ENCODE results near the gene FRAT1.
"Not testable (repeated sequence)": the region's sequence is repeated elsewhere in the genome, so short reads cannot be mapped to it uniquely, and the experiment has no call there.

FRAT1 gene

GRCh38 chr10:97336006-97336405 is 16.9 kb downstream of the FRAT1 start:
- Mint-ChIP-seq H3K4me3 (peak overlapping the region in 1 of 2 donors; percentile 36), H3K36me3 (peaks cover 4 to 12% of the 10 kb centered on the region in 2 donors), H3K27me3 (no peaks in the 10 kb centered on the region), H3K9me3 (no peaks in the 10 kb centered on the region), H3K4me1 (peaks cover 18 to 27% of the 10 kb centered on the region in 2 donors), H3K27ac (no peak overlapping the region)
- ATAC-seq (replicated peaks) = no peak
- DNase-seq = no peak

GRCh38 chr10:97336446-97336845 is 17.4 kb downstream of the FRAT1 start:
- H3K4me3 Mint-ChIP-seq = no peak overlapping the region
- ATAC-seq (replicated peaks) (no peak), DNase-seq (no peak)
- peaks cover 15 to 22% of the 10 kb centered on the region in 2 donors for H3K4me1 Mint-ChIP-seq
- peaks cover 2 to 8% of the 10 kb centered on the region in 2 donors for H3K36me3 Mint-ChIP-seq
- no peaks in the 10 kb centered on the region for H3K9me3 Mint-ChIP-seq
- H3K27ac Mint-ChIP-seq = no peak overlapping the region
- no peaks in the 10 kb centered on the region for H3K27me3 Mint-ChIP-seq

- ATAC-seq (replicated peaks) = no peak
- H3K4me1 Mint-ChIP-seq = peaks cover 15 to 16% of the 10 kb centered on the region in 2 donors
- H3K27ac Mint-ChIP-seq = no peak overlapping the region
- H3K4me3 Mint-ChIP-seq = no peak overlapping the region
- peaks cover 2 to 8% of the 10 kb centered on the region in 2 donors for H3K36me3 Mint-ChIP-seq
- no peaks in the 10 kb centered on the region for H3K9me3 Mint-ChIP-seq
- DNase-seq = no peak
- H3K27me3 Mint-ChIP-seq = no peaks in the 10 kb centered on the region
Observed at GRCh38 chr10:97336942-97337831, 18.1 kb downstream of the FRAT1 start.

GRCh38 chr10:97338041-97338440 is 19.0 kb downstream of the FRAT1 start:
- H3K4me3 Mint-ChIP-seq = no peak overlapping the region

GRCh38 chr10:97341416-97341815 is 22.3 kb downstream of the FRAT1 start:
- no peaks in the 10 kb centered on the region for H3K4me1 Mint-ChIP-seq
- no peak overlapping the region for H3K4me3 Mint-ChIP-seq
- DNase-seq (no peak), ATAC-seq (replicated peaks) (no peak)
- H3K36me3 Mint-ChIP-seq = peaks cover 0 to 2% of the 10 kb centered on the region in 2 donors
- H3K9me3 Mint-ChIP-seq = no peaks in the 10 kb centered on the region
- H3K27me3 Mint-ChIP-seq = no peaks in the 10 kb centered on the region
- no peak overlapping the region for H3K27ac Mint-ChIP-seq

More at GRCh38 chr10:97338041-97338440, 19.0 kb downstream of the FRAT1 start:
- Mint-ChIP-seq H3K36me3 (peaks cover 2 to 6% of the 10 kb centered on the region in 2 donors), H3K9me3 (no peaks in the 10 kb centered on the region), H3K27me3 (no peaks in the 10 kb centered on the region), H3K4me1 (peaks cover 6 to 8% of the 10 kb centered on the region in 2 donors), H3K27ac (no peak overlapping the region)
- no peak for DNase-seq
- ATAC-seq (replicated peaks) = no peak

- not testable (repeated sequence) for H3K36me3 Mint-ChIP-seq; H3K9me3 Mint-ChIP-seq; H3K4me3 Mint-ChIP-seq; H3K27me3 Mint-ChIP-seq; H3K27ac Mint-ChIP-seq; H3K4me1 Mint-ChIP-seq; ATAC-seq (replicated peaks); DNase-seq
Observed at GRCh38 chr10:97343664-97344063, 24.6 kb downstream of the FRAT1 start.

GRCh38 chr10:97347317-97347716 is 28.2 kb downstream of the FRAT1 start:
- DNase-seq = no peak
- no peak overlapping the region for H3K4me3 Mint-ChIP-seq
- H3K36me3 Mint-ChIP-seq = peaks cover 3 to 24% of the 10 kb centered on the region in 2 donors
- no peaks in the 10 kb centered on the region for H3K9me3 Mint-ChIP-seq
- no peaks in the 10 kb centered on the region for H3K27me3 Mint-ChIP-seq
- no peak overlapping the region for H3K27ac Mint-ChIP-seq
- H3K4me1 Mint-ChIP-seq = no peaks in the 10 kb centered on the region
- ATAC-seq (replicated peaks) = no peak

GRCh38 chr10:97349752-97350513 is 30.9 kb downstream of the FRAT1 start:
- no peaks in the 10 kb centered on the region for H3K4me1 Mint-ChIP-seq
- DNase-seq (no peak), ATAC-seq (replicated peaks) (no peak)
- H3K36me3 Mint-ChIP-seq = peaks cover 3 to 26% of the 10 kb centered on the region in 2 donors
- H3K4me3 Mint-ChIP-seq = no peak overlapping the region
- no peak overlapping the region for H3K27ac Mint-ChIP-seq
- no peaks in the 10 kb centered on the region for H3K9me3 Mint-ChIP-seq
- H3K27me3 Mint-ChIP-seq = no peaks in the 10 kb centered on the region

GRCh38 chr10:97353945-97354344 is 34.9 kb downstream of the FRAT1 start:
- DNase-seq (no peak), ATAC-seq (replicated peaks) (no peak)
- Mint-ChIP-seq H3K27me3 (no peaks in the 10 kb centered on the region), H3K9me3 (no peaks in the 10 kb centered on the region), H3K36me3 (peaks cover 29 to 40% of the 10 kb centered on the region in 2 donors), H3K4me3 (no peak overlapping the region), H3K4me1 (peaks cover 3 to 11% of the 10 kb centered on the region in 2 donors), H3K27ac (no peak overlapping the region)

GRCh38 chr10:97355571-97355975 is 36.5 kb downstream of the FRAT1 start:
- DNase-seq = no peak
- peaks cover 3 to 11% of the 10 kb centered on the region in 2 donors for H3K4me1 Mint-ChIP-seq
- peaks cover 40 to 45% of the 10 kb centered on the region in 2 donors for H3K36me3 Mint-ChIP-seq
- no peaks in the 10 kb centered on the region for H3K9me3 Mint-ChIP-seq
- no peak overlapping the region for H3K27ac Mint-ChIP-seq
- ATAC-seq (replicated peaks) = no peak
- no peak overlapping the region for H3K4me3 Mint-ChIP-seq
- no peaks in the 10 kb centered on the region for H3K27me3 Mint-ChIP-seq

GRCh38 chr10:97356318-97356914 is 37.3 kb downstream of the FRAT1 start:
- peaks cover 3 to 11% of the 10 kb centered on the region in 2 donors for H3K4me1 Mint-ChIP-seq
- no peak for DNase-seq

GRCh38 chr10:97356918-97357317 is 37.8 kb downstream of the FRAT1 start:
- H3K9me3 Mint-ChIP-seq = no peaks in the 10 kb centered on the region
- DNase-seq (no peak), ATAC-seq (replicated peaks) (no peak)
- peaks cover 46 to 50% of the 10 kb centered on the region in 2 donors for H3K36me3 Mint-ChIP-seq
- no peak overlapping the region for H3K4me3 Mint-ChIP-seq
- H3K4me1 Mint-ChIP-seq = peaks cover 3 to 11% of the 10 kb centered on the region in 2 donors
- no peak overlapping the region for H3K27ac Mint-ChIP-seq
- H3K27me3 Mint-ChIP-seq = no peaks in the 10 kb centered on the region

More at GRCh38 chr10:97356318-97356914, 37.3 kb downstream of the FRAT1 start:
- Mint-ChIP-seq H3K27ac (no peak overlapping the region), H3K9me3 (no peaks in the 10 kb centered on the region), H3K4me3 (no peak overlapping the region), H3K27me3 (no peaks in the 10 kb centered on the region), H3K36me3 (peaks cover 46 to 53% of the 10 kb centered on the region in 2 donors)
- no peak for ATAC-seq (replicated peaks)

- ATAC-seq (replicated peaks) = no peak
- no peaks in the 10 kb centered on the region for H3K9me3 Mint-ChIP-seq
- H3K36me3 Mint-ChIP-seq = peaks cover 52 to 55% of the 10 kb centered on the region in 2 donors
- no peak overlapping the region for H3K27ac Mint-ChIP-seq
- H3K27me3 Mint-ChIP-seq = no peaks in the 10 kb centered on the region
- H3K4me1 Mint-ChIP-seq = peaks cover 3 to 11% of the 10 kb centered on the region in 2 donors
- H3K4me3 Mint-ChIP-seq = no peak overlapping the region
- DNase-seq = no peak
Observed at GRCh38 chr10:97358349-97358748, 39.3 kb downstream of the FRAT1 start.

- Mint-ChIP-seq H3K4me1 (peaks cover 3 to 11% of the 10 kb centered on the region in 2 donors), H3K36me3 (peaks cover 56 to 59% of the 10 kb centered on the region in 2 donors), H3K4me3 (no peak overlapping the region), H3K27me3 (no peaks in the 10 kb centered on the region), H3K9me3 (no peaks in the 10 kb centered on the region), H3K27ac (no peak overlapping the region)
- no peak for ATAC-seq (replicated peaks)
- no peak for DNase-seq
Observed at GRCh38 chr10:97358781-97359180, 39.7 kb downstream of the FRAT1 start.
